GM12892 (cell line): ENCODE measurements around the gene KRTAP5-5.

Source experiments
- POLR2A ChIP-seq: IDR thresholded peaks from 2 replicates; pipeline ENCODE4 v1.6.1; 2011; ENCODE audit warnings: low read depth, low read length, control low read depth
- POLR2AphosphoS5 ChIP-seq: IDR thresholded peaks from 2 replicates; pipeline ENCODE4 v1.6.1; 2011; ENCODE audit warnings: low read depth, low read length, control low read depth

GRCh38 chr11:1673446-1674172, 44.0 kb downstream of the KRTAP5-5 start:
- TF ChIP-seq POLR2AphosphoS5 (no peak), POLR2A (no peak)
